ENCODE measurements around the gene SIX5. TPM values are rescaled to one million over a fixed set of nuclear protein-coding genes. Genes with fewer than 3 reads are reported as not detected.

SIX5 gene
- total and polyA plus RNA-seq, 2 donors from 2014 or later: 15.2 to 19.4 TPM

DNA sequence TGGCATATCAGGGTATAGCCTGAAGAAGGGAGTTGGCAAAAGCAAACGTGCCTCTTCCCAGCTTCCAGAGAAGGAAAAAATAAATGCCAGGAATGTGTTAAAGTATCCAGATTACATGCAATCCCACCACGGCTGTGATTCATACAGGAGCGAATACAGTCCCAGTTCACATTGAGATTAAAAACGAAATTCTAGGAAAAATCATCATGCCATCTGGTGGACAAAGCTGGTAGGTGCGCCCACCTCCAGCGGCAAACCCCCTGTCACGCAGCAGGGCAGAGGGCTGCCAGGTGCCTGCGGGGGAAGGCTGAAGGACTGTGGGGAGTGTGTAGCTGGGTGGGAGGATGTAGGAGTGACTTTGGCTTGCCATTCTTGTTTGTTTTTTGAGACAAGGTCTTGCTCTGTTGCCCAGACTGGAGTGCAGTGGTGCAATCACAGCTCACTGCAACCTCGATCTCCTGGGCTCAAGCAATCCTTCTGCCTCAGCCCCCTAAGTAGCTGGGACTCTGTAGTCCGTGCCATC is 30.0 kb upstream of the SIX5 start:
- TF ChIP-seq CTCF (IDR thresholded peaks at IDR 0.05; ENCODE audit: borderline replicate concordance, extremely low read depth, insufficient read depth): peak; percentile 81
- no peak overlapping the region for H3K27ac ChIP-seq (ENCODE audit: low read depth in 2 of 2, low read length in 2 of 2)
- no peak overlapping the region for H3K9ac ChIP-seq (ENCODE audit: low read length in 3 of 3)
- FAIRE-seq: peak; percentile 32
- H3K9me3 ChIP-seq (ENCODE audit: control insufficient read depth in 2 of 3, insufficient read depth in 1 of 3, low read length in 3 of 3): no peaks in the 10 kb centered on the region
- intact Hi-C loops (cut with DNase I): no loop called here
- peak in 4 of 5 donors; percentile 90 to 95 (median 90) for DNase-seq
- no peaks in the 10 kb centered on the region for H3K27me3 ChIP-seq (ENCODE audit: control insufficient read depth, insufficient read depth, low read length)
- H3K36me3 ChIP-seq (ENCODE audit: control insufficient read depth in 2 of 3, insufficient read depth in 3 of 3, low read length in 3 of 3): no peaks in the 10 kb centered on the region
- H3K4me1 ChIP-seq (ENCODE audit: control insufficient read depth in 2 of 3, insufficient read depth in 2 of 3, low read depth in 1 of 3, low read length in 3 of 3): no peaks in the 10 kb centered on the region
- no peak overlapping the region for H3K4me3 ChIP-seq (ENCODE audit: low read length in 3 of 3)

GRCh38 chr19:45794627-45795026 is 25.6 kb upstream of the SIX5 start:
- intact Hi-C loops (cut with DNase I): no loop called here
- Histone ChIP-seq H3K9ac (ENCODE audit: low read length in 3 of 3) (no peak overlapping the region), H3K9me3 (ENCODE audit: control insufficient read depth in 2 of 3, insufficient read depth in 1 of 3, low read length in 3 of 3) (no peaks in the 10 kb centered on the region), H3K4me1 (ENCODE audit: control insufficient read depth in 2 of 3, insufficient read depth in 2 of 3, low read depth in 1 of 3, low read length in 3 of 3) (peaks cover 0 to 12% (median 7%) of the 10 kb centered on the region in 3 donors), H3K4me3 (ENCODE audit: low read length in 3 of 3) (no peak overlapping the region), H3K27me3 (ENCODE audit: control insufficient read depth, insufficient read depth, low read length) (no peaks in the 10 kb centered on the region), H3K27ac (ENCODE audit: low read depth in 2 of 2, low read length in 2 of 2) (no peak overlapping the region), H3K36me3 (ENCODE audit: control insufficient read depth in 2 of 3, insufficient read depth in 3 of 3, low read length in 3 of 3) (no peaks in the 10 kb centered on the region)
- DNase-seq: no peak
- no peak for TF ChIP-seq CTCF (IDR thresholded peaks at IDR 0.05; ENCODE audit: borderline replicate concordance, extremely low read depth, insufficient read depth)
- no peak for FAIRE-seq

- no peak for FAIRE-seq
- intact Hi-C loops (cut with DNase I): no loop called here
Measured at GRCh38 chr19:45793876-45794275, 24.8 kb upstream of the SIX5 start.

More at GRCh38 chr19:45793876-45794275, 24.8 kb upstream of the SIX5 start:
- peaks cover 0 to 12% (median 7%) of the 10 kb centered on the region in 3 donors for H3K4me1 ChIP-seq (ENCODE audit: control insufficient read depth in 2 of 3, insufficient read depth in 2 of 3, low read depth in 1 of 3, low read length in 3 of 3)
- H3K36me3 ChIP-seq (ENCODE audit: control insufficient read depth in 2 of 3, insufficient read depth in 3 of 3, low read length in 3 of 3): peaks cover 0 to 6% (median 3%) of the 10 kb centered on the region in 3 donors
- H3K9me3 ChIP-seq (ENCODE audit: control insufficient read depth in 2 of 3, insufficient read depth in 1 of 3, low read length in 3 of 3): no peaks in the 10 kb centered on the region
- no peaks in the 10 kb centered on the region for H3K27me3 ChIP-seq (ENCODE audit: control insufficient read depth, insufficient read depth, low read length)
- no peak overlapping the region for H3K4me3 ChIP-seq (ENCODE audit: low read length in 3 of 3)
- H3K9ac ChIP-seq (ENCODE audit: low read length in 3 of 3): no peak overlapping the region
- TF ChIP-seq CTCF (IDR thresholded peaks at IDR 0.05; ENCODE audit: borderline replicate concordance, extremely low read depth, insufficient read depth): no peak
- H3K27ac ChIP-seq (ENCODE audit: low read depth in 2 of 2, low read length in 2 of 2): no peak overlapping the region
- DNase-seq: no peak
